HepG2 (cell line): ENCODE data around the gene IL18. TPM values are rescaled to one million over a fixed set of nuclear protein-coding genes. Genes with fewer than 3 reads are reported as not detected.
"Not testable (repeated sequence)": the region's sequence is repeated elsewhere in the genome, so short reads cannot be mapped to it uniquely, and the experiment has no call there.

ENCODE experiments used
- ATAC-seq: fragments of 200-7000 bp; cut with Tn5 transposase; 3 replicates; pipeline ENCODE4 v1.9.1; 2020; ENCODE audit warnings: mild to moderate bottlenecking, moderate library complexity
- BruUV-seq: library from RNA; stranded (reverse); fragments of 400-500 nt; replicated peaks from 2 replicates; lab custom pipeline; 2021; lab: Mats Ljungman, UMichigan
- CTCF ChIA-PET: fragments of 300-600 bp; formaldehyde crosslinking; extraction: SDS; loops from one replicate; lab custom pipeline; 2021; ENCODE audit warnings: low total read pairs, inconsistent platforms, low intra/inter-chr PET ratio; lab: Yijun Ruan, JAX
- POLR2A ChIA-PET: fragments of 350-600 bp; sonication (Branson Sonifier 250); formaldehyde crosslinking; loops from one replicate; lab custom pipeline; 2020; ENCODE audit warnings: antibody characterized with exemption, inconsistent platforms; lab: Yijun Ruan, JAX
- DNase-seq: peaks from one replicate; pipeline ENCODE4 v3.0.0-alpha.2; 2015; ENCODE audit warnings: low spot score
- FAIRE-seq: peaks from 3 replicates; lab custom pipeline; 2011; peaks lifted over from hg19 to GRCh38; lab: Jason Lieb, UNC
- H2AFZ ChIP-seq: one replicate; pipeline ENCODE4 v1.6.1; 2011; ENCODE audit warnings: low read length, inconsistent platforms
- H3K27ac ChIP-seq: fragments of 300-600 bp; 3 replicates; pipeline ENCODE4 v1.8.0; 2011; ENCODE audit warnings: mixed run types, mild to moderate bottlenecking, mixed read lengths, low read length, inconsistent platforms; ENCODE audit not compliant: insufficient read depth; ENCODE audit errors: extremely low read length
- H3K27me3 ChIP-seq, 2 experiments: fragments of 200-600 bp in 1 of 2; 2 replicates in 1 of 2; 3 replicates in 1 of 2; pipeline versions ENCODE4 v1.6.0 to v1.8.0; 2011; ENCODE audit warnings: low read length in 2 of 2, mild to moderate bottlenecking in 2 of 2, moderate library complexity in 2 of 2, inconsistent platforms in 1 of 2; ENCODE audit not compliant: insufficient read depth in 2 of 2, control insufficient read depth in 1 of 2
- H3K36me3 ChIP-seq, 2 experiments: fragments of 200-600 bp in 1 of 2; replicated peaks in 1 of 2; 2 replicates in 1 of 2; 3 replicates in 1 of 2; pipeline versions ENCODE4 v1.5.1 to v1.8.0; 2011; ENCODE audit warnings: low read length in 2 of 2, inconsistent platforms in 1 of 2; ENCODE audit not compliant: insufficient read depth in 2 of 2, control insufficient read depth in 1 of 2
- H3K4me1 ChIP-seq: 2 replicates; pipeline ENCODE4 v1.5.1; 2012; ENCODE audit warnings: low read length, inconsistent platforms; ENCODE audit not compliant: insufficient read depth
- H3K4me2 ChIP-seq: 2 replicates; pipeline ENCODE4 v1.6.0; 2011; ENCODE audit warnings: low read depth, low read length, inconsistent platforms
- H3K4me3 ChIP-seq, 3 experiments: fragments of 200-600 bp in 1 of 3; sonication (generic), shearing (Covaris generic) in 1 of 3; replicated peaks in 1 of 3; 2 replicates each; pipeline ENCODE4 v1.5.1; 2011 to 2016; ENCODE audit warnings: low read length in 3 of 3, inconsistent platforms in 2 of 3, low read depth in 2 of 3, mild to moderate bottlenecking in 2 of 3, control low read depth in 1 of 3, mixed read lengths in 1 of 3; ENCODE audit not compliant: insufficient read depth in 1 of 3
- H3K79me2 ChIP-seq: one replicate; pipeline ENCODE4 v1.6.1; 2011; ENCODE audit warnings: low read length, inconsistent platforms; ENCODE audit not compliant: insufficient read depth
- H3K9ac ChIP-seq: 2 replicates; pipeline ENCODE4 v1.6.0; 2011; ENCODE audit warnings: mild to moderate bottlenecking, low read depth, low read length, inconsistent platforms; ENCODE audit not compliant: insufficient read depth
- H3K9me3 ChIP-seq: 2 replicates; pipeline ENCODE4 v1.5.1; 2012; ENCODE audit warnings: mild to moderate bottlenecking, low read length
- H4K20me1 ChIP-seq: 2 replicates; pipeline ENCODE4 v1.6.0; 2011; ENCODE audit warnings: inconsistent platforms, mild to moderate bottlenecking, low read length, moderate library complexity; ENCODE audit not compliant: insufficient read depth
- CREBL2 ChIP-seq: sonication (generic); formaldehyde crosslinking; IDR thresholded peaks from 2 replicates; pipeline ENCODE4 v1.8.1; 2023; ENCODE audit warnings: missing genetic modification reagents, mild to moderate bottlenecking, borderline replicate concordance
- FOXO1 ChIP-seq: sonication (generic); formaldehyde crosslinking; IDR thresholded peaks from 2 replicates; pipeline ENCODE4 v1.4.0; 2020; ENCODE audit warnings: missing genetic modification reagents
- MTF1 ChIP-seq: sonication (generic); formaldehyde crosslinking; IDR thresholded peaks from 2 replicates; pipeline ENCODE4 v1.5.0; 2020; ENCODE audit warnings: missing genetic modification reagents
- MTF2 ChIP-seq: sonication (generic); formaldehyde crosslinking; IDR thresholded peaks from 2 replicates; pipeline ENCODE4 v1.5.0; 2020; ENCODE audit warnings: missing genetic modification reagents, borderline replicate concordance
- MYNN ChIP-seq: sonication (generic); formaldehyde crosslinking; IDR thresholded peaks from 2 replicates; pipeline ENCODE4 v1.4.0; 2020; ENCODE audit warnings: mild to moderate bottlenecking, low read depth, missing genetic modification reagents
- NRL ChIP-seq: sonication (generic); formaldehyde crosslinking; IDR thresholded peaks from 2 replicates; pipeline ENCODE4 v1.5.0; 2020; ENCODE audit warnings: missing genetic modification reagents, mild to moderate bottlenecking, moderate library complexity, borderline replicate concordance
- PCBP1 ChIP-seq: fragments of 200-400 bp; formaldehyde crosslinking; IDR thresholded peaks from 2 replicates; pipeline ENCODE4 v1.6.1; 2017; ENCODE audit warnings: mild to moderate bottlenecking, low read depth, low read length, borderline replicate concordance
- SMAD1 ChIP-seq: sonication (generic); formaldehyde crosslinking; IDR thresholded peaks from 2 replicates; pipeline ENCODE4 v1.4.0; 2020; ENCODE audit warnings: missing genetic modification reagents, low read depth, mild to moderate bottlenecking, borderline replicate concordance
- SOX6 ChIP-seq, 2 experiments: fragments of 450-650 bp in 1 of 2; sonication (generic) in 1 of 2; formaldehyde crosslinking in 1 of 2; IDR thresholded peaks; 2 replicates each; pipeline versions ENCODE4 v1.4.0 to v1.6.1; 2017 to 2020; ENCODE audit warnings: antibody characterized with exemption in 1 of 2, mild to moderate bottlenecking in 1 of 2, missing genetic modification reagents in 1 of 2
- ZBTB3 ChIP-seq: sonication (generic); formaldehyde crosslinking; IDR thresholded peaks from 2 replicates; pipeline ENCODE4 v1.4.0; 2020; ENCODE audit warnings: low read depth, mild to moderate bottlenecking, moderate library complexity, missing genetic modification reagents, borderline replicate concordance
- ZNF577 ChIP-seq: sonication (generic); formaldehyde crosslinking; IDR thresholded peaks from 2 replicates; pipeline ENCODE4 v1.4.0; 2020; ENCODE audit warnings: mild to moderate bottlenecking, low read depth, missing genetic modification reagents, borderline replicate concordance
- ZNF597 ChIP-seq: sonication (generic); formaldehyde crosslinking; IDR thresholded peaks from 2 replicates; pipeline ENCODE4 v1.5.0; 2020; ENCODE audit warnings: missing genetic modification reagents
- ZNF7 ChIP-seq: IDR thresholded peaks from 2 replicates; pipeline ENCODE4 v1.6.1; 2016; ENCODE audit warnings: missing biosample characterization, missing genetic modification reagents
- WGBS: methylation state at CpG from one replicate; pipeline ENCODE4 v1.1.6; 2017; ENCODE audit warnings: low lambda C conversion rate; 5-methylcytosine and 5-hydroxymethylcytosine counted together
- in situ Hi-C: cut with HindIII; loops from 2 replicates; pipeline ENCODE4 v1.10.0; 2017; ENCODE audit warnings: low pct_unique_long_range_greater_than_20kb; ENCODE audit not compliant: extremely low pct_ligation_motif_present
- intact Hi-C: fragments of 100-400 bp; cut with micrococcal nuclease; formaldehyde crosslinking; loops from one replicate; pipeline ENCODE4 v1.10.0; 2022; ENCODE audit not compliant: unreplicated experiment
- polyA plus RNA-seq, 8 experiments: library from polyadenylated mRNA; depleted of rRNA in 3 of 8; stranded (reverse) in 7 of 8; unstranded in 1 of 8; fragments of >200 nt; fragmentation: Illumina TruSeq in 4 of 8; extraction: Trizol in 4 of 8; gene quantifications; 2 replicates each; pipeline versions ENCODE4 v1.2.1 to v1.2.3, GENCODE V29; 2011 to 2016; ENCODE audit warnings: low read depth in 4 of 8, missing spikeins in 1 of 8, mixed read lengths in 1 of 8; ENCODE audit not compliant: insufficient read depth in 1 of 8
- total RNA-seq, 5 experiments: library from RNA; depleted of rRNA; stranded (reverse); fragments of >200 nt; fragmentation: Illumina TruSeq; extraction: Trizol; gene quantifications; 2 replicates each; pipeline ENCODE4 v1.2.3, GENCODE V29; 2016; ENCODE audit warnings: low read depth in 1 of 5

Gene IL18
- total and polyA plus RNA-seq, 2 of the 13 experiments (the other 11 are each of a cell fraction or from before 2014, with no cell fraction given): 0.89 to 2.7 TPM

GRCh38 chr11:112162200-112162599 lies 1.7 kb downstream of the IL18 start:
- H3K9ac ChIP-seq, in situ Hi-C loops, H3K36me3 ChIP-seq, FAIRE-seq, CTCF ChIA-PET, H3K9me3 ChIP-seq, H3K79me2 ChIP-seq, POLR2A ChIA-PET, H2AFZ ChIP-seq, H3K27ac ChIP-seq, H3K27me3 ChIP-seq, H3K4me2 ChIP-seq, H3K4me3 ChIP-seq, H4K20me1 ChIP-seq, intact Hi-C loops, DNase-seq, BruUV-seq: not testable (repeated sequence)
- H3K4me1 ChIP-seq: peaks cover 62% of the 10 kb centered on the region
- 89% methylated on average over 1 of the region's 1 CpG for WGBS
- 0 out of 3 replicates have a peak, but pooled peaks have one; percentile 19 for ATAC-seq

DNA sequence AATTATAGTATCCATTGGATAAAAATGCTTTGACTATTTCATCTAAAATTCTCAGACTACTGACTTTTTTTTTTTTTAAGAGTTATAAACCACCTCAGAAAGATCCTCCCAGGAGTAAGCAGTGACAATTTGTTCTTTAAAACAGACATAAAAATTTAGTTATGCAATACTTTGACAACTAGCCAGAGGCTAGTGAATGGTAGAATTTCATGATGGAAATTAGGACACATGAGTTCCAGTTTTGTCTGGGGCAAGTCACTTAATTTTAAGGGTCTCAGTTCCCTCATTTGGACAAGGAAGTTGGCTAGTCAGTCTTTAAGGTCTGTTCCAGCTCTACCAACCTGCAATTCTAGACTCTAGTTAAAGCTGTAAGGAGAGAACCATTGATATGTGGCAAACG lies 2.9 kb downstream of the IL18 start:
- no peaks in the 10 kb centered on the region for H3K79me2 ChIP-seq
- no peak overlapping the region for H3K4me2 ChIP-seq
- no peaks in the 10 kb centered on the region for H4K20me1 ChIP-seq
- no peak for DNase-seq
- H3K9me3 ChIP-seq: no peaks in the 10 kb centered on the region
- ChIA-PET POLR2A (no interaction called here), CTCF (no interaction called here)
- H3K36me3 ChIP-seq: no peaks in the 10 kb centered on the region
- H3K9ac ChIP-seq: no peak overlapping the region
- intact Hi-C loops (no loop called here), in situ Hi-C loops (no loop called here)
- no TSS peak for BruUV-seq
- no peak overlapping the region for H2AFZ ChIP-seq
- no peak for FAIRE-seq
- ATAC-seq: no peak
- H3K27ac ChIP-seq: no peak overlapping the region
- no peak overlapping the region for H3K4me3 ChIP-seq
- H3K4me1 ChIP-seq: peaks cover 58% of the 10 kb centered on the region
- no peaks in the 10 kb centered on the region for H3K27me3 ChIP-seq
- WGBS: 53% methylated on average over 1 of the region's 1 CpG
- TF ChIP-seq ZNF7 (CRISPR knock-in tag) (no peak), SOX6 (IDR thresholded peaks at IDR 0.05) (no peak), SOX6 (CRISPR knock-in tag; IDR thresholded peaks at IDR 0.05) (no peak), ZNF597 (CRISPR knock-in tag) (no peak), PCBP1 (no peak), ZBTB3 (no peak), MTF2 (CRISPR knock-in tag) (no peak), MTF1 (CRISPR knock-in tag) (no peak), ZNF577 (CRISPR knock-in tag) (no peak), CREBL2 (CRISPR knock-in tag) (no peak), MYNN (CRISPR knock-in tag) (no peak), NRL (no peak), SMAD1 (CRISPR knock-in tag) (no peak), FOXO1 (CRISPR knock-in tag) (no peak)
